Mesothelial cell of epicardium (in vitro differentiated cells): ENCODE results near the gene UPF1. TPM values are rescaled to one million over a fixed set of nuclear protein-coding genes. Genes with fewer than 3 reads are reported as not detected.

ENCODE experiments used
- DNase-seq, 2 experiments: peaks; one replicate each; pipeline ENCODE4 v3.0.0; 2021; ENCODE audit warnings: low spot score in 2 of 2; ENCODE audit not compliant: unreplicated experiment in 2 of 2
- H3K27ac Mint-ChIP-seq: 2 replicates; pipeline ENCODE4 v1.8.0; 2021; ENCODE audit warnings: mixed read lengths
- H3K27me3 Mint-ChIP-seq: 2 replicates; pipeline ENCODE4 v1.8.0; 2021; ENCODE audit warnings: low read depth, mixed read lengths
- H3K36me3 Mint-ChIP-seq: 2 replicates; pipeline ENCODE4 v1.8.0; 2021; ENCODE audit warnings: mixed read lengths
- H3K4me1 Mint-ChIP-seq: 2 replicates; pipeline ENCODE4 v1.8.0; 2021; ENCODE audit warnings: mixed read lengths
- H3K4me3 Mint-ChIP-seq: 2 replicates; pipeline ENCODE4 v1.8.0; 2021; ENCODE audit warnings: mild to moderate bottlenecking, moderate library complexity, mixed read lengths
- H3K9me3 Mint-ChIP-seq: 2 replicates; pipeline ENCODE4 v1.8.0; 2021; ENCODE audit warnings: mixed read lengths
- total RNA-seq: library from RNA; stranded (reverse); gene quantifications from 3 replicates; pipeline ENCODE4 v1.2.1, GENCODE V29; 2021
- TF ChIP-seq, protein P1 (sequence below): fragments of 200-600 bp; sonication (generic); IDR thresholded peaks from one replicate; pipeline ENCODE4 v1.5.0; 2021; ENCODE audit warnings: antibody characterized with exemption; ENCODE audit not compliant: unreplicated experiment

The UPF1 gene
- total RNA-seq, 1 donor from 2014 or later = 73.3 TPM

DNA sequence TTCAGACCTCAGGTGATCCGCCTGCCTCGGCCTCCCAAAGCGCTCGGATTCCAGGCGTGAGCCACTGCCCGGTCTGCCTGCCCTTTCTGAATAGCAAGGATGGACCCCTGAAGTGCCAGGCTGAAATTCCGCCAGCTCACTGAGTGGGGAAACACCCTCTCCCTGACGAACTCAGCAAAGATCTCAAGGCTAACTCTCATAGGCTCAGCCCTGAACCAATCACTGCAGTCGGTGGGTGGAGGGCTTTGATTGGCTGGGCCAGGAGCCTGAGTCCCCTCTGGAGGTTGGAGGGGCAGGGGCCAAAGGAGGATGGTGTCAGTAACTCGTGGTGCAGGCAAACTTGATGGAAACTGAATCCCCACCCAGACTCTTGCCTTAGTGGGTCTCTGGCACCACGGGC is 29.4 kb upstream of the UPF1 start:
- H3K27ac Mint-ChIP-seq = no peak overlapping the region
- no peak for DNase-seq
- peaks cover 34% of the 10 kb centered on the region for H3K27me3 Mint-ChIP-seq

GRCh38 chr19:18803550-18804138 is 28.1 kb upstream of the UPF1 start:
- Mint-ChIP-seq H3K27me3 (peaks cover 24% of the 10 kb centered on the region), H3K4me3 (no peak overlapping the region), H3K9me3 (no peaks in the 10 kb centered on the region), H3K4me1 (no peaks in the 10 kb centered on the region), H3K27ac (no peak overlapping the region), H3K36me3 (no peaks in the 10 kb centered on the region)
- DNase-seq = no peak
- TF ChIP-seq, protein P1, sequence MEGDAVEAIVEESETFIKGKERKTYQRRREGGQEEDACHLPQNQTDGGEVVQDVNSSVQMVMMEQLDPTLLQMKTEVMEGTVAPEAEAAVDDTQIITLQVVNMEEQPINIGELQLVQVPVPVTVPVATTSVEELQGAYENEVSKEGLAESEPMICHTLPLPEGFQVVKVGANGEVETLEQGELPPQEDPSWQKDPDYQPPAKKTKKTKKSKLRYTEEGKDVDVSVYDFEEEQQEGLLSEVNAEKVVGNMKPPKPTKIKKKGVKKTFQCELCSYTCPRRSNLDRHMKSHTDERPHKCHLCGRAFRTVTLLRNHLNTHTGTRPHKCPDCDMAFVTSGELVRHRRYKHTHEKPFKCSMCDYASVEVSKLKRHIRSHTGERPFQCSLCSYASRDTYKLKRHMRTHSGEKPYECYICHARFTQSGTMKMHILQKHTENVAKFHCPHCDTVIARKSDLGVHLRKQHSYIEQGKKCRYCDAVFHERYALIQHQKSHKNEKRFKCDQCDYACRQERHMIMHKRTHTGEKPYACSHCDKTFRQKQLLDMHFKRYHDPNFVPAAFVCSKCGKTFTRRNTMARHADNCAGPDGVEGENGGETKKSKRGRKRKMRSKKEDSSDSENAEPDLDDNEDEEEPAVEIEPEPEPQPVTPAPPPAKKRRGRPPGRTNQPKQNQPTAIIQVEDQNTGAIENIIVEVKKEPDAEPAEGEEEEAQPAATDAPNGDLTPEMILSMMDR = no peak

More for the DNA sequence above, 29.4 kb upstream of the UPF1 start:
- TF ChIP-seq, protein P1 = no peak
- Mint-ChIP-seq H3K4me1 (peaks cover 2% of the 10 kb centered on the region), H3K4me3 (no peak overlapping the region), H3K9me3 (no peaks in the 10 kb centered on the region), H3K36me3 (no peaks in the 10 kb centered on the region)

DNA sequence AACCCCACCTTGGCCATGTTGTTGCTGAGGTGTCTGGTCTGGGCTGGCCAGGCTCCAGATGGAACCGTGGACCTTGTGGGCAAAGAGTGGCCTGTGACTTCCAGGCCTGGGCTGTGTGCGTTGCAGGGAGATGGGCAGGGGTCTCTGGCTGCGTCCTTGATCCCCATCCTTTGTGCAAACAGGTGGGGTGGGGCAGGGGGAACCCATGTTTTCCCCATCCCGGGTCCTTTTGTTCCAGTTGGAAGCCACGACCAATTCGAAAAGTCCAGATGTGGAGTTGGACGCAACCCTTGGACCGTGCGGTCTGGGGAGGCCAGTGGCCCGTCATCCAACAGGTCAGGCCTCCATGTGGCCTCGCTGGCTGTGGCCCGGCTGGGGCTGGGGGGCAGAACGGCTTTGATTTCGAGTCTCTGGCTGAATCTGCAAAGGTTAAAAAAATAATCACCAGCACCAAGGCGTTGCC is 27.6 kb upstream of the UPF1 start:
- Mint-ChIP-seq H3K36me3 (no peaks in the 10 kb centered on the region), H3K9me3 (no peaks in the 10 kb centered on the region), H3K4me1 (no peaks in the 10 kb centered on the region), H3K27me3 (peaks cover 28% of the 10 kb centered on the region), H3K27ac (no peak overlapping the region), H3K4me3 (no peak overlapping the region)
- TF ChIP-seq, protein P1 = no peak
- no peak for DNase-seq

GRCh38 chr19:18804643-18805042 is 27.1 kb upstream of the UPF1 start:
- Mint-ChIP-seq H3K4me3 (no peak overlapping the region), H3K9me3 (no peaks in the 10 kb centered on the region), H3K4me1 (no peaks in the 10 kb centered on the region), H3K27ac (no peak overlapping the region), H3K27me3 (peaks cover 30% of the 10 kb centered on the region), H3K36me3 (no peaks in the 10 kb centered on the region)
- no peak for DNase-seq
- TF ChIP-seq, protein P1 = no peak

GRCh38 chr19:18807861-18808331 is 23.9 kb upstream of the UPF1 start:
- Mint-ChIP-seq H3K36me3 (no peaks in the 10 kb centered on the region), H3K27ac (no peak overlapping the region), H3K4me3 (no peak overlapping the region), H3K9me3 (no peaks in the 10 kb centered on the region), H3K4me1 (no peaks in the 10 kb centered on the region), H3K27me3 (peaks cover 20% of the 10 kb centered on the region)
- DNase-seq = no peak
- TF ChIP-seq, protein P1 = no peak
